Measurements from ENCODE around the gene IL32.
A peak's percentile ranks its signal among the peaks of the same experiment; 100 is the strongest.

The IL32 gene

DNA sequence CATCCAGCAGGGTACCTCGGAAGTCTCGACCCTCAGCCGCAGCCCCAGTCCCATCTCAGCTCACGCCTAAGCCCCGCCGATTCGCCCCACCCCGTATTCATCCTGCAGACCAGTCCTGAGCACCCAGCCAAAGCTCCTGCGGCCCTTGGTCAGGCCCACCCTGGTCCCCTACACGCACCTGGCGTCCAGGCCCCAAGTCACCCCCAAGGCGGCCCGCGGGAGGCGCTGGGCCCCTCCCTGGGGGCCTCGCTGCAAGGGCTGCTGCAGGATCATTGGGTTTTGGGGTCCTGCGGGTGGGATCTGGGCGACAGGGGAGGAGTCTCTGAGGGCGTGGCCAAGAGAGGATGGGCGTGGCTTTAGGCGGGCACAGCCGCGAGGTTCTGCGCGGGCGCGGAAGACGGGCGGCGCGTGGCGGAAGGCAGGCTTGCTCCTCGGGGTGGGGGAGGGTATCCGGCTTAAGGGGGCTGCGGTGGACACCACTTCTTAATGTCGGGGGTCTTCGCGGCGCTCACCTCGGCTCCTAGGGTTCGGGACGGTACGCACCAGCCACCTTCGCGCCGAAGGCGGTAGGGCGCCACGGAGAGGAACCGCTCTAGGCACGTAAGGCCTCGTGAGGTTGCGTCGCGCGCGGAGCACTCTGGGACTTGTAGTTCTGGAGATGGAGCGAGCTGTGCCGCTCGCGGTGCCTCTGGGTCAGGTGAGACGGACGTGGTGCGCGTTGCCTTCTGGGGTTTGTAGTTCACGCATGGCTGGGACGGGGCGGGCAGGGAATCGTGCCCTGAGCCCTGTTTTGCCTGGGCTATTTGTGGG, 41.6 kb upstream of the IL32 start, which contains the start of the genes HCFC1R1 and THOC6:
Gene HCFC1R1, minus strand, starts transcription at position 274 of the 810 bp plus-strand sequence. Its CDS starts 1 bp downstream, at position 273.
Gene THOC6, plus strand, starts transcription at position 367 of the 810 bp plus-strand sequence. Its CDS starts 292 bp downstream, at position 659.
- Mint-ChIP-seq H3K4me3 (peak within 1 kb of the TSS; percentile 85), H3K27ac (peak within 1 kb of the TSS; percentile 84), H3K4me1 (peaks cover 33% of the 10 kb centered on the region), H3K36me3 (peaks cover 6% of the 10 kb centered on the region), H3K9me3 (no peaks in the 10 kb centered on the region), H3K27me3 (peaks cover 3% of the 10 kb centered on the region)
- ATAC-seq (ENCODE audit: low read depth) (peak; percentile 83), DNase-seq (ENCODE audit: low spot score in 2 of 2) (peak; percentile 92 to 95)

DNA sequence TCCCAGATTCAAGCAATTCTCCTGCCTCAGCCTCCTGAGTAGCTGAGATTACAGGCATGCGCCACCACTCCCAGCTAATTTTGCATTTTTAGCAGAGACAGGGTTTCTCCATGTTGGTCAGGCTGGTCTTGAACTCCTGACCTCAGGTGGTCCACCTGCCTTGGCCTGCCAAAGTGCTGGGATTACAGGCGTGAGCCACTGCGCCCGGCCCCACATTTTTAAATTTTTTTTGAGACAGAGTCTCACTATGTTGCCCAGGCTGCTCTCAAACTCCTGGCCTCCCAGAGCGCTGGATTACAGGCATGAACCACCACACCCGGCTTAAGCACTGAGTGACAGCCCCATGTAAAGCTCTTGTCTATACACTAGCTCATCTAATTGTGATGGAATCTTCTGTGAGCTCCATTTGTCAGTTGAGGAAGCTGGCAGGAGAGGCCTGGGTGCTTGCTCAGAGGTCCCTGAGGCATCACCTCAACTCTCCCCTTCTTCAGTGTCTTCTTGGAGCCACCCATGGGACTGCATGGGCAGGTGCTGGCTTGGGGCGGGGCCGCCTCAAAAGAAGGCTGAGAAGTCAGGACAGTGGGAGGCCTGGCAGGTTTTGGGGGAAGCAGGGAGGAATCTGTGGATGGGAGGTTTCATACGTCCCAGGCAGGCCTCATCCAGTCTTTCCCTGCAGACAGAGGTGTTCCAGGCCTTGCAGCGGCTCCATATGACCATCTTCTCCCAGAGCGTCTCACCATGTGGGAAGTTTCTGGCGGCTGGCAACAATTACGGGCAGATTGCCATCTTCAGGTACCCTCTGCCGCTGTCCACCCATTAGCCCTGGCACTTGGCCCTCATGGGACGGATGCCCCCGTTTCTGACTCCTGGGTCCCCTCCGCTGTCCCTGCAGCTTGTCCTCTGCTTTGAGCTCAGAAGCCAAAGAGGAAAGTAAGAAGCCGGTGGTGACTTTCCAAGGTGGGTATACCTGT, 40.1 kb upstream of the IL32 start:
- Mint-ChIP-seq H3K4me1 (peaks cover 38% of the 10 kb centered on the region), H3K9me3 (no peaks in the 10 kb centered on the region), H3K27ac (no peak overlapping the region), H3K27me3 (peaks cover 11% of the 10 kb centered on the region), H3K4me3 (peak overlapping the region; percentile 39), H3K36me3 (peaks cover 6% of the 10 kb centered on the region)
- ATAC-seq (ENCODE audit: low read depth) = no peak
- no peak for DNase-seq (ENCODE audit: low spot score in 2 of 2)

DNA sequence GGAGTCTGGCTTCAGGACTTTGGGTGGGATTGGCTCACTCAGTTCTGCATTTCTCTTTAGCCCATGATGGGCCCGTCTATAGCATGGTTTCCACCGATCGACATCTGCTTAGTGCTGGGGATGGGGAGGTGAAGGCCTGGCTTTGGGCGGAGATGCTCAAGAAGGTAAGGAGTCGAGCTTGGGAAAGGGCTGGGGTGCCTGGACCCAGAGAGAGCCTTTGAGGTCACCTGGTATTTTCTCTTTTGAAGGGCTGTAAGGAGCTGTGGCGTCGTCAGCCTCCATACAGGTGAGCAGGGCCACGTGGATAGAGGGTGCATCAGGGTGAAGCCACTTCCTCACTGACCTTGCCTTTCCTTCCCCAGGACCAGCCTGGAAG, 39.4 kb upstream of the IL32 start:
- Mint-ChIP-seq H3K9me3 (no peaks in the 10 kb centered on the region), H3K27ac (no peak overlapping the region), H3K4me3 (no peak overlapping the region), H3K4me1 (peaks cover 35% of the 10 kb centered on the region), H3K36me3 (peaks cover 6% of the 10 kb centered on the region), H3K27me3 (peaks cover 17% of the 10 kb centered on the region)
- ATAC-seq (ENCODE audit: low read depth) (no peak), DNase-seq (ENCODE audit: low spot score in 2 of 2) (no peak)

DNA sequence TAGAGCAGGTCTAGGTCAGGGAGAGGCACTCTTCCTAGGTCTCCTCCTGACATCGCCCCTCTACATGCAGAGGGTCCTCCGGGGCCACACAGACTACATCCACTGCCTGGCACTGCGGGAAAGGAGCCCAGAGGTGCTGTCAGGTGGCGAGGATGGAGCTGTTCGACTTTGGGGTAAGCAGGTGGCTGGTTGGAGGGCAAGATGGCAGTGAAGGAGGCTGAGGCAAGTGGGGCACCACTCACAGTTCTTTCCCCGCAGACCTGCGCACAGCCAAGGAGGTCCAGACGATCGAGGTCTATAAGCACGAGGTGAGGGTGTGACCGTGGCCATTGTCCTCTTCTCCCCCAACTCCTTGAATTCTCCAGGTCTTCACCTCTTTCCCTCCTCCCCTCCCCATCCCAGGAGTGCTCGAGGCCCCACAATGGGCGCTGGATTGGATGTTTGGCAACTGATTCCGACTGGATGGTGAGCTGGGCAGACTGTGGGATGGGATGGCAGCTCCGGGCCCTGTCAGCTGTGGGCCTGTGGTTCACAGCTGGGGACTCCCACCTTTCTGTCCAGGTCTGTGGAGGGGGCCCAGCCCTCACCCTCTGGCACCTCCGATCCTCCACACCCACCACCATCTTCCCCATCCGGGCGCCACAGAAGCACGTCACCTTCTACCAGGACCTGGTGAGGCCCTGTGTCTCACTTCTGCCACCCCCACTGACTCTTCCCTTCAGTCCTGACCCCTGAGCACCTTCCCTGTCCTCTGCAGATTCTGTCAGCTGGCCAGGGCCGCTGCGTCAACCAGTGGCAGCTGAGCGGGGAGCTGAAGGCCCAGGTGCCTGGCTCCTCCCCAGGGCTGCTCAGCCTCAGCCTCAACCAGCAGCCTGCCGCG, 38.6 kb upstream of the IL32 start:
- Mint-ChIP-seq H3K27me3 (peaks cover 22% of the 10 kb centered on the region), H3K27ac (no peak overlapping the region), H3K4me1 (peaks cover 29% of the 10 kb centered on the region), H3K4me3 (no peak overlapping the region), H3K36me3 (peaks cover 6% of the 10 kb centered on the region), H3K9me3 (no peaks in the 10 kb centered on the region)
- DNase-seq (ENCODE audit: low spot score in 2 of 2) (no peak), ATAC-seq (ENCODE audit: low read depth) (no peak)

DNA sequence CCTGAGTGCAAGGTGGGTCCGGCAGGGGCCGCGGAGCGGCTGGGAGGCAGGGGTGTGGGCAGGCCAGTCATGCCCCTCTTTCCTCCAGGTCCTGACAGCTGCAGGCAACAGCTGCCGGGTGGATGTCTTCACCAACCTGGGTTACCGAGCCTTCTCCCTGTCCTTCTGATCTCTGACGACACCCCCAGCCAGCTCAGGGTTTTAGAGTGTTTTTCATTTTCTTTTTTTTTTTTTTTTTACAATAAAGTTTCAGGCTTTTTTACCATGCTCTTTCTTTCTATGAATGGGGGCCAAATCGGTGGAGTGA, 38.0 kb upstream of the IL32 start:
- Mint-ChIP-seq H3K27me3 (peaks cover 24% of the 10 kb centered on the region), H3K4me1 (peaks cover 28% of the 10 kb centered on the region), H3K27ac (no peak overlapping the region), H3K36me3 (peaks cover 6% of the 10 kb centered on the region), H3K4me3 (no peak overlapping the region), H3K9me3 (no peaks in the 10 kb centered on the region)
- DNase-seq (ENCODE audit: low spot score in 2 of 2) (no peak), ATAC-seq (ENCODE audit: low read depth) (no peak)

DNA sequence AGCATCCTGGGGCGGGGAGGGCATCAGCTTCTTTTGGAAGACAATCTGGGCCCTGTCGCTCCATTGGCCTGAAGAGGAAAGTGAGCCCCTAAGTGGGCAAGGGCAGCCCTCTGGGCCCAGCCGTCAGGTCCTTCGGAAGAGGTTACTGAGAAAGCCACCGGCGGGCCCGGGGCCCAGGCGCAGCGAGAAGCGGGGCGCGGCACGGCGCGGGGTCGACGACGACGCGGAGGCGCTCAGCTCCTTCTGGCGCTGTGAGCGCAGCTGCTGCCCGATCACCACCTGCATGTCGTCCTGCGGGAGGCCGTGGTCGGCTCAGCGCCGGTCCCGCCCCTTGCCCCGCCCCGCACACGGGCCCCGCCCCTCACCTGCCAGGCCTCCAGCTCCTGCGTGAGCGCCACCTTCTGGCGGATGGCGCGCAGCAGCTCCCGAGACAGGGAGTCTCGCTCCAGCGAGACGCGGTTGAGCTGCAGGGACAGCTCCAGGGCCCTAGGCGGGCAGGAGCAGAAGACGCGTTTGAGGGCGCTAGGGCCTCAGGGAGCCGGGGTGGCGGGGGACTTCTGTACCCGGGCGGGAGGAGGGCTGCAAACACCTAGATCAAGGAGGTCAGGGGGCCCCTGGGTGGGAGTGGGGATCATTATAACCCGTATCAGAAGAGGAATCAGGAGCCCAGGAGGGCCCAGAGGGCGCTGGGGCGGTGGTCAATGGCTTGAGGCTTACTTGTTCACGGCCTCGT, 37.3 kb upstream of the IL32 start:
- ATAC-seq (ENCODE audit: low read depth) (peak; percentile 36), DNase-seq (ENCODE audit: low spot score in 2 of 2) (peak; percentile 82 to 87)
- peak overlapping the region; percentile 25 for H3K4me3 Mint-ChIP-seq
- H3K27ac Mint-ChIP-seq = no peak overlapping the region
- H3K4me1 Mint-ChIP-seq = peaks cover 21% of the 10 kb centered on the region
- H3K27me3 Mint-ChIP-seq = peaks cover 31% of the 10 kb centered on the region
- peaks cover 6% of the 10 kb centered on the region for H3K36me3 Mint-ChIP-seq
- H3K9me3 Mint-ChIP-seq = no peaks in the 10 kb centered on the region

DNA sequence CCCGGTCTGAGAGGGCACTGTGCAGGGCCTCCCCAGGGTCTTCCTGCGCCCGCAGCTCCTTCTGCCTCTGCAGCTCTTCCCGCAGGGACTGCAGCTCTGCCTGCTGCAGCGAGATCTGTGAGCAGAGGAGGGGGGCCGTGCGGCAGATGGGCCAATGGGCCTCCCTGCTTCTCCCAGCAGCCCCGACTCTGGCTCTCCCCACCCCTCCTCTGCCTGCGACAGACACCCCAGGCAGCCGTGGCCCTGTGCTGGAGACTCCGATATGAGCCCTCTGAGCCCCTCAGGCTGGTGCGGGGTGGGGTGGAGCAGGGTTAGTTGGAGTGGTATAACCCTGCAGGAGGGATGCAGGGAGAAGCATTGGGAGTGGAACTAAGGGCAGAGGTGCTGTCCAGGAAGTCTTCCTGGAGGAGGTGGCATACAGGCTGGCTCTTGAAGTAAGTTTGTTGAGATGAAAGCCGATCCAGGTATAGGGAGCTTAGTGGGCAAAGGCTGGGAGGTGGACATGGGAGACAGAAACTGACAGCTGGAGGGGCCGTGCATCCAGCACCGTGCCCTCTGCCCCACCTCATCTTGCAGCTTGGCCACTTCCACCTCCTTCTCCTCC, 36.6 kb upstream of the IL32 start:
- H3K27ac Mint-ChIP-seq = no peak overlapping the region
- ATAC-seq (ENCODE audit: low read depth) (no peak), DNase-seq (ENCODE audit: low spot score in 2 of 2) (no peak)
- H3K9me3 Mint-ChIP-seq = no peaks in the 10 kb centered on the region
- H3K4me1 Mint-ChIP-seq = peaks cover 17% of the 10 kb centered on the region
- peaks cover 6% of the 10 kb centered on the region for H3K36me3 Mint-ChIP-seq
- peaks cover 36% of the 10 kb centered on the region for H3K27me3 Mint-ChIP-seq
- H3K4me3 Mint-ChIP-seq = no peak overlapping the region

DNA sequence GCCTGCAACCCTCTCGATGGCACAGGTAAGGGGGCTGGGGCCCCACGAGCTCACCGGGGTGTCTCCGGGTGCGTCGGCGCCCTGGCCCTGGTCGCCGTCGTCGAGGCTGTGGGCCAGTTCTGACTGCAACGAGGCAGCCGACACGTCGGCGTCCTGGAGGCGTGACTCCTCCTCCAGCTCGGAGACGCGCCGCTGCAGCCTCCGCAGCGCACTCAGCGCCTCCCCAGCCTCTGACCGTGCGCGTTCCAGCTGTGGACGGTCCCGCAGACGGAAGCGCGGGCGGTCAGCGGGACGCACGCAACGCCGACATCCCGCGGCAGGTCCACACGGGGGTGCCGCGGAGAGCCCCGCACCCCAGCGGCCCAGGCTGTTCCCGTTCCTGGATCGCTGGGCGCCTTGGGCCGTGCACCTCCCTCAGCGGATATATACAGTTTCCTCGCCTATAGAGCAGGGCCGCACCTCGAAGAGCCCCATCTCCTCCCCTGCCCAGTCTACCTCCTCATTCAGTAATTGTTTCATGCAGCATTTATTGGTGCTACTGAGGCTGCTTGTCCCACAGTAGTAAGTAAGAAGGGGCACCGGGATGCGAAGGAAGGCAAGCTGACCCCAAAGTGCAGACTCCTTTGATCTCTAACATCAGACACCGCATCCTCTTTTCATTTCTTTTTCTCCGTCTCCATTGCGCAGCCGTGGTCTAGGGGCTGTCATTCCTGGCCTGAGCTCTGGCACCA, 35.8 kb upstream of the IL32 start:
- no peaks in the 10 kb centered on the region for H3K9me3 Mint-ChIP-seq
- peaks cover 8% of the 10 kb centered on the region for H3K36me3 Mint-ChIP-seq
- H3K4me1 Mint-ChIP-seq = peaks cover 17% of the 10 kb centered on the region
- H3K4me3 Mint-ChIP-seq = peak overlapping the region; percentile 0
- ATAC-seq (ENCODE audit: low read depth) = no peak
- peaks cover 40% of the 10 kb centered on the region for H3K27me3 Mint-ChIP-seq
- H3K27ac Mint-ChIP-seq = peak overlapping the region; percentile 4
- DNase-seq (ENCODE audit: low spot score in 2 of 2) = no peak

DNA sequence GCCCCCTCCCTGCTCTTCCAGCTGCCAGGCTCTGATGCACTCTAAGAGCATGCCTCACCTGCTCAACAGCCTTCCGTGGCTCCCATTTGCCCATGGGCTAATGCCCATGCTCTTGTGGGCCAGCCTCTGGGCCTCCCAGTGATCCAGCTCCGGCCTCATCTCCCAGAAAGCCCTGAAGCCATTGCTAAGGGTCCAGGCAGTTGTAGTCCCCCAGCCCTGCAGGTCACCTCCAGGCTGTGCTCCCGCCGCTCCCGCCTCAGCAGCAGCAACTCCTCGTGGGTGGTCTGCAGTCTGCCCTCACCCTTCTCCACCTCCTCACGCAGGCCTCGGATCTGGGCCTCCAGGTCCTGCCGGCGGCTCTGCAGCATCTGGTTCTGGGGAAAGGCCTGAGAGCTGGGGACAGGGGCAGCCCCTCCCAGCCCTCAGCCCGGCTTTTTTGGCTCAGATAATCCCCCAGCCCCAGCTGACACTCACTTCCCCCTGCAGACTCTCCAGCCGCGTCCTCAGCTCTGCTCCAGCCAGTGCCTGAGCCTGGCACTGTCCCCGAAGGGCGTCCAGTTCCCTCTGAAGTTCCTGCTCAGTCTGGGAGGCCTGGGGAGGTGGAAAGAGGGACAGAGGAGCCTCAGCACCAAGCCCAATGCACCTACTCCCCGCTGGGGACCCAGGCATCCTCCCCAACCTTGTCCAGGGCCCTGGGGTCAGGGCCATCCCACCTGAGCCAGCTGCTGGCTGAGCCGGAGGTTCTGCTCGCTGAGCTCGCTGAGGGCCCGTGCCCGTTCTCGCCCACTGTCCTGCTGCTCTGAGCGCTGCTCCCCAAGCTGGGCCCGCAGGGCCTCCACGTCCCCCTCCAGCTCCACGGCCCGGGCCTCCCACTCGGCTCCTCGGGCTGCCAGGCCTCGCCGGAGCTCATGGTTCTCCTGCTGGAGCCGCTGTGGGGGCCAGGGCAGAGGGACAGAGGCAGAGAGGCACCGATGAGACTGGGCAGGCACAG, 34.9 kb upstream of the IL32 start:
- Mint-ChIP-seq H3K27ac (peak overlapping the region; percentile 4), H3K36me3 (peaks cover 8% of the 10 kb centered on the region), H3K27me3 (peaks cover 42% of the 10 kb centered on the region), H3K9me3 (no peaks in the 10 kb centered on the region), H3K4me1 (peaks cover 17% of the 10 kb centered on the region), H3K4me3 (no peak overlapping the region)
- ATAC-seq (ENCODE audit: low read depth) = no peak
- no peak for DNase-seq (ENCODE audit: low spot score in 2 of 2)

DNA sequence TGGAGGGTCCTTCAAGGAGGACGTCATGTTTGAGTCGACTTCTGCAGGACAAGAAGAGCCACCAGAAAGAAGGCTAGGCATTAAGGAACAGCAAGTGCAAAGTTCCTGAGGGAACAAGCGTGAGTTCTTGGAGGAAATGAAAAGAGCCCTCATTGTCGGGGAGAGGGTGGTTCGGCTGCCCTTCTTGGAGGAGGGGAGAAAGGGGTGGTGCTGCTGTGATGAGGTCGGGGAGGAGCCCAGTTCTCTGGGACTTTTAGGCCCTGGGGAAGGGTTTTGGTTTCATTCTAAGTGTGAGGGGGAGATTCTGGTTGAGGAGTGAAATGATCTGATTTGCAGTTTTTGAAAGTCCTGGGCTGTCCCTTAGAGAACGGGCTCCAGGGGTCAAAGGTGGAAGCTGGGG, 32.8 kb upstream of the IL32 start:
- H3K9me3 Mint-ChIP-seq = no peaks in the 10 kb centered on the region
- DNase-seq (ENCODE audit: low spot score in 2 of 2) = no peak
- peaks cover 21% of the 10 kb centered on the region for H3K4me1 Mint-ChIP-seq
- peaks cover 52% of the 10 kb centered on the region for H3K27me3 Mint-ChIP-seq
- H3K4me3 Mint-ChIP-seq = no peak overlapping the region
- H3K36me3 Mint-ChIP-seq = peaks cover 2% of the 10 kb centered on the region
- no peak for ATAC-seq (ENCODE audit: low read depth)
- H3K27ac Mint-ChIP-seq = no peak overlapping the region

DNA sequence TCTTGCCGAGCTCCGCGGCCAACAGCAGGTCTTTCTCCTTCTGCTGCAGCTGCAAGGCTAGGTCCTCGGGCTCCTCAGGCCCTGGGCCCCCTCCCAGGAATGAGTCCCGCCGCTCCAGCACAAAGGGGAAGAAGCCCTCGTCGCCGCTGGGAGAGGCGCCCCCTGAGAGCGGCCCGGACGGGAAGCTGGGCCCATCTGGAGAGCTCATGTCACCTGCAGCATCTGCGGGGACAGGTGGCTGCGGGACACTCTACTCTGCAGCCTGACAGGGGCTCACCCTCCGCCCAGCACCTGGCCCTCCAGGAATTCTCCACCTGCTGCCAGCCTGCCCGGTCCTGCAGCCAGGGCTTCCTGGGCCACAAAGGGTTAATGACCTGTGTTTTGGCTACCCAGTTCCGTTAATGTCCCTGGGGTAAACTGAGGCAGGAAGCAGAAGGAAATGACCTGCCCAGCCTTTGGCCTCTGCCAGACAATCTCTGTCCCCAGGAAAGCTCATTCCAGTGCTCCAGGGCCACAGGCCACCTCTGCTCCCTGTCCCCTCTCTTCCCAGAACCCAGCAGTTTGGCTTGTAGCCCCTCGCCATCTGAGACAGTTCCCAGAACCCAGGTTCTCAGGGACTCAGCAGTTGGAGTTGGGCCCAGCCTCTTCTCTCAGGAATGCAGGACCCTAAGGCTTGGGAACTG, 30.0 kb upstream of the IL32 start:
- peak overlapping the region; percentile 15 for H3K27ac Mint-ChIP-seq
- no peak overlapping the region for H3K4me3 Mint-ChIP-seq

More for the DNA sequence above, 30.0 kb upstream of the IL32 start:
- peaks cover 2% of the 10 kb centered on the region for H3K36me3 Mint-ChIP-seq
- H3K4me1 Mint-ChIP-seq = peaks cover 9% of the 10 kb centered on the region
- H3K27me3 Mint-ChIP-seq = peaks cover 52% of the 10 kb centered on the region
- no peak for ATAC-seq (ENCODE audit: low read depth)
- no peak for DNase-seq (ENCODE audit: low spot score in 2 of 2)
- H3K9me3 Mint-ChIP-seq = no peaks in the 10 kb centered on the region
